GM13976 (cell line): ENCODE results near the gene UGT1A9.

Experiments used
- DNase-seq: peaks from one replicate; pipeline ENCODE4 v3.0.0; 2012; ENCODE audit warnings: low spot score
- CTCF ChIP-seq: IDR thresholded peaks from 2 replicates; pipeline ENCODE4 v1.5.1; 2012; ENCODE audit warnings: borderline replicate concordance, mild to moderate bottlenecking; ENCODE audit not compliant: insufficient read depth; ENCODE audit errors: extremely low read depth, missing control alignments, control extremely low read depth
- in situ Hi-C: fragments of 300-500 bp; cut with MboI; formaldehyde crosslinking; loops from one replicate; pipeline ENCODE4 v1.12.0; 2022; ENCODE audit warnings: low sequenced_read_pairs, mixed read lengths, inconsistent platforms; ENCODE audit not compliant: unreplicated experiment

UGT1A9 gene

GRCh38 chr2:233766416-233766815 is 94.7 kb downstream of the UGT1A9 start:
- no peak for DNase-seq
- in situ Hi-C loops, result no loop called here
- no peak for TF ChIP-seq CTCF

- in situ Hi-C loops, result no loop called here
- DNase-seq, result no peak
- no peak for TF ChIP-seq CTCF
Observed at GRCh38 chr2:233768076-233768475, 96.4 kb downstream of the UGT1A9 start.

- in situ Hi-C loops, result no loop called here
- no peak for TF ChIP-seq CTCF
Observed at GRCh38 chr2:233769260-233769659, 97.6 kb downstream of the UGT1A9 start.

GRCh38 chr2:233772153-233772552 is 100.5 kb downstream of the UGT1A9 start:
- no peak for TF ChIP-seq CTCF
- DNase-seq, result no peak
- in situ Hi-C loops, result no loop called here

More at GRCh38 chr2:233769260-233769659, 97.6 kb downstream of the UGT1A9 start:
- DNase-seq, result no peak

- DNase-seq, result no peak
- in situ Hi-C loops, result no loop called here
- TF ChIP-seq CTCF, result no peak
Observed at GRCh38 chr2:233772583-233772982, 100.9 kb downstream of the UGT1A9 start.

- no peak for TF ChIP-seq CTCF
- no peak for DNase-seq
- in situ Hi-C loops, result no loop called here
Observed at GRCh38 chr2:233773854-233774253, 102.2 kb downstream of the UGT1A9 start.

- in situ Hi-C loops, result no loop called here
- TF ChIP-seq CTCF, result no peak
- no peak for DNase-seq
Observed at GRCh38 chr2:233775414-233775813, 103.7 kb downstream of the UGT1A9 start.
